ENCODE data around the gene COL21A1. TPM values are rescaled to one million over a fixed set of nuclear protein-coding genes. Genes with fewer than 3 reads are reported as not detected.

The COL21A1 gene
- total RNA-seq, 1 donor = not detected

- Histone ChIP-seq H3K9me3 (ENCODE audit: low read depth, low read length) (no peaks in the 10 kb centered on the region), H3K4me3 (ENCODE audit: low read length) (no peak overlapping the region), H3K27me3 (ENCODE audit: insufficient read depth, low read length) (no peaks in the 10 kb centered on the region), H3K4me1 (ENCODE audit: insufficient read depth, low read length) (no peaks in the 10 kb centered on the region)
These were observed 102.6 kb downstream of the COL21A1 start for GRCh38 chr6:56144538-56145324.

DNA sequence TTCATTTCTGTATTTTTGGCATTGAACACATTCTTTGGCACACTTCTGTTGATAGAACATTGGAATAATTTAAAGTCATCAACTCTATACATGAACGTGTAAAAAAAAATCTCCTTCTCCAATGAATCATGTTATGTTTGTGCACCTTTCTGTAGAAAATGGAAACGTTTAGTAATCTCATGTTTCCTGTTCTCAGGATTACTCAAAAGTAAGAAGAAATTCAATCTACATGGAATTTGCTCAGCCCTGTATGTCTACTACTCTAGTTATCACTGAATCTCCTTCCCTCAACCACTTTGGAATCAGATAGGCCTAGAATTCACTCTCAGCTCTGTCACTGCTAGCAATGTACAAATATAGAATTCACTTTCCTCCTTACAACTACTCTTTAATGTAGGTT is 103.6 kb downstream of the COL21A1 start:
- H3K27me3 ChIP-seq (ENCODE audit: insufficient read depth, low read length) = no peaks in the 10 kb centered on the region
- peaks cover 5% of the 10 kb centered on the region for H3K9me3 ChIP-seq (ENCODE audit: low read depth, low read length)
- no peak overlapping the region for H3K4me3 ChIP-seq (ENCODE audit: low read length)
- no peaks in the 10 kb centered on the region for H3K4me1 ChIP-seq (ENCODE audit: insufficient read depth, low read length)

- Histone ChIP-seq H3K27me3 (ENCODE audit: insufficient read depth, low read length) (no peaks in the 10 kb centered on the region), H3K4me1 (ENCODE audit: insufficient read depth, low read length) (no peaks in the 10 kb centered on the region), H3K9me3 (ENCODE audit: low read depth, low read length) (peaks cover 5% of the 10 kb centered on the region)
These were observed 107.3 kb downstream of the COL21A1 start for GRCh38 chr6:56140090-56140489.

DNA sequence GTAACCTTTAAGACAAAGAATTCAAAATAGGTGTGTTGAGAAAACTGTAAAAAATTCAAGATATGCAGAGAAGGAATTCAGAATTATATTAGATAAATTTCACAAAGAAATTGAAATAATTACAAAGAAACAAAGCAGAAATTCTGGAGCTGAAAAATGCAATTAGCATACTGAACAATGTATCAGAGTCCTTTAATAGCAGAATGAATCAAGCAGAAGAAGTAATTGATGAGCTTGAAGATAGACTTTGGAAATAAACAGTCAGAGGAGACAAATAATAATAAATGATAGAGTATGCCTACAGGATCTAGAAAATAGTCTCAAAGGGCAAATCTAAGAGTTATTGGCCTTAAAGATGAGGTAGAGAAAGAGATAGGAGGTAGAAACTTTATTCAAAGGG is 131.7 kb downstream of the COL21A1 start:
- Histone ChIP-seq H3K27me3 (ENCODE audit: insufficient read depth, low read length) (no peaks in the 10 kb centered on the region), H3K4me1 (ENCODE audit: insufficient read depth, low read length) (no peaks in the 10 kb centered on the region), H3K9me3 (ENCODE audit: low read depth, low read length) (no peaks in the 10 kb centered on the region), H3K4me3 (ENCODE audit: low read length) (no peak overlapping the region)

More at GRCh38 chr6:56140090-56140489, 107.3 kb downstream of the COL21A1 start:
- H3K4me3 ChIP-seq (ENCODE audit: low read length) = no peak overlapping the region

GRCh38 chr6:56109149-56109548 is 138.2 kb downstream of the COL21A1 start:
- H3K27me3 ChIP-seq (ENCODE audit: insufficient read depth, low read length) = no peaks in the 10 kb centered on the region
- H3K9me3 ChIP-seq (ENCODE audit: low read depth, low read length) = no peaks in the 10 kb centered on the region
- no peak overlapping the region for H3K4me3 ChIP-seq (ENCODE audit: low read length)
- H3K4me1 ChIP-seq (ENCODE audit: insufficient read depth, low read length) = no peaks in the 10 kb centered on the region

DNA sequence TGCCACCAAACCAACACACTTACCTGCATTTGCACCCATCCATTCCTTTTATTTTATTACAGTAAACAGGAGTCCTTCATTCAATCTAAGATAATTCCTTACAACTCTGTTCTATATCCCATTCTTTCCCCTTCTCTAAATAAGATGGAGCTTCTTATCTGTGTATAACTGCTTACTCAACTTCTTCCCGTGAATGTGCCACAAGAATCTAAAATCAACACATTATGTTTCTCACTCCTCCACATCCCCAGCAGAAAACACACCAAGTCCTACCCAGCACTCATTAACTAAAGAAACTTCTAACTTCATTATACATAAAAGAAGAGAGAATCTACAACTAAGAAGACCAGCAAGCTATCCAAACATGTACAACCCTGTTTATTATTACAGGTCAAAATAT is 141.1 kb downstream of the COL21A1 start:
- no peaks in the 10 kb centered on the region for H3K27me3 ChIP-seq (ENCODE audit: insufficient read depth, low read length)
- H3K4me3 ChIP-seq (ENCODE audit: low read length) = no peak overlapping the region
- no peaks in the 10 kb centered on the region for H3K9me3 ChIP-seq (ENCODE audit: low read depth, low read length)
- no peaks in the 10 kb centered on the region for H3K4me1 ChIP-seq (ENCODE audit: insufficient read depth, low read length)

DNA sequence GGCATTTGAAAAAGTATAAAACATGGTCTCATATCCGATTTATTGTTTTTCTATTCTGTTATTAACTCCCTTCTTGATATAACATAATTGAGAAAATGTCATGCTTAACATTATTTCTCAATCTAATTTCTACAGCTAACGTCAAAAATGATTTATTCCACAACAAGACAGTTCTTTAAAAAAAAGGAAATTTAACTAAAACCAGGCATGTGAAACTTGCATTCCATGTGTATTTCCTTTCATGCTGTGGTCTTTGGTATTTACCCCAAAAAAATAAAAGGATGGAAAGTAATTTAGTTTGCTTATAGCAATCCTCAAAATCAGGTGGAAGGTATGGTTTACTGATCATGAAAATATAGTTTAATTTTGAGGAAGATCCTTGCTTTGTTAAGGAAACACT is 142.8 kb downstream of the COL21A1 start:
- Histone ChIP-seq H3K9me3 (ENCODE audit: low read depth, low read length) (no peaks in the 10 kb centered on the region), H3K27me3 (ENCODE audit: insufficient read depth, low read length) (no peaks in the 10 kb centered on the region), H3K4me3 (ENCODE audit: low read length) (no peak overlapping the region), H3K4me1 (ENCODE audit: insufficient read depth, low read length) (peaks cover 13% of the 10 kb centered on the region)

DNA sequence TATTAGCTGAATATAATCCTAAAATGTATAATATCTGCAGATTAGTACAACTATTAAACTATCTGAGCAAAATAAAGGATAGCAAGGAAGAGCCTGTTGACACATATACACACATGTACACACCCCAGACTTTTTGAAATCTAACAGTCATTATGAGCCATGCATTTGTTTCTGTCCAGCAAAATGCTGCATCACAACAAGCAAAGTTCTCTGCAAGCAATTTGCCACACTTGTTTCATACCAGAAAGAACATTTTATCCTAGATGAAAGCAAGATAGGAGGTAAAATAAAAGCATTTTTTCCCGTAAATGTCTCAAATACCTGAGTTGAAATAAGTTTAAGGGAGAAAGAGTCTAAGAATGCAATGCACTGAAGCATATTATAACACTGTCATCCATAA is 145.2 kb downstream of the COL21A1 start:
- H3K9me3 ChIP-seq (ENCODE audit: low read depth, low read length) = no peaks in the 10 kb centered on the region
- H3K4me3 ChIP-seq (ENCODE audit: low read length) = no peak overlapping the region
- peaks cover 14% of the 10 kb centered on the region for H3K4me1 ChIP-seq (ENCODE audit: insufficient read depth, low read length)
- H3K27me3 ChIP-seq (ENCODE audit: insufficient read depth, low read length) = no peaks in the 10 kb centered on the region

DNA sequence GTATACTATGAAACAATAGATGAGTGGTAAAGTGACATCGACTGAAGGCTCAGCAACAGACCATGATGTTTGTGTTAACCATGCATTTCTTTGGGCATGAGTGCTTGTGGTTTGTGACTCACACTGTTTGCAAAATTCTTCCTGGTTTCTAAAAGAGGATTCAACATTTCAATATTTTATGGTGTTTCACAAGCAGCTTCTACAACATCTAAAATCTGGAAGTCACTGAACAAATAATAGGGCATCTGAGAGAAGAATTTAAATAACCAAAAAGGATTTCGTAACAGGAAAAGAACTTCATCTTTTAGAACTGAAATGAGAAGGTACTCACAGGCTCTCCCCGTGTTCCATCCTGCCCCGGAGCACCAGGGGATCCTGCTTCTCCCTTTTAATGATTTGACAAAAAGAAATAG is 146.2 kb downstream of the COL21A1 start:
- Histone ChIP-seq H3K4me3 (ENCODE audit: low read length) (no peak overlapping the region), H3K9me3 (ENCODE audit: low read depth, low read length) (no peaks in the 10 kb centered on the region)

GRCh38 chr6:56096946-56097621 is 150.3 kb downstream of the COL21A1 start:
- Histone ChIP-seq H3K27me3 (ENCODE audit: insufficient read depth, low read length) (no peaks in the 10 kb centered on the region), H3K4me1 (ENCODE audit: insufficient read depth, low read length) (peaks cover 35% of the 10 kb centered on the region), H3K4me3 (ENCODE audit: low read length) (no peak overlapping the region), H3K9me3 (ENCODE audit: low read depth, low read length) (no peaks in the 10 kb centered on the region)

More for the DNA sequence above, 146.2 kb downstream of the COL21A1 start:
- H3K27me3 ChIP-seq (ENCODE audit: insufficient read depth, low read length) = no peaks in the 10 kb centered on the region
- H3K4me1 ChIP-seq (ENCODE audit: insufficient read depth, low read length) = peaks cover 14% of the 10 kb centered on the region

DNA sequence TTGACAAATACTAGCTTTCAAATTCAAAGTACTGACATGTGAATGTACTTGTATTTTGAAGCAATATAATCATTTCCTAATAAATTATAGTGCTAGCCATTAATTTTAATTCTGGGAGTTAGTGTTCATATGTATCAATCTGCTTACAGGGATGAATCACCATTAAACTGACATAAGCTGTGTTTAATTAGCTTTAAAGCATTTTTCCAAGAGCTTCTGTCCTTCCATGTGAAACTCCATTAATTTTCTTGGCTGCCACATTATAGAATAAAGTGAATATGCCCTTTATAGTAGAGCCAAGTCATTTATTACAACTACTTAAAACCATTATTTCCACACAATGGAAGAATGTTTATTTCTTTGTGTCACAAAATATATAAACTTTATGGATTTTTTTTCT is 150.8 kb downstream of the COL21A1 start:
- peaks cover 38% of the 10 kb centered on the region for H3K4me1 ChIP-seq (ENCODE audit: insufficient read depth, low read length)
- H3K27me3 ChIP-seq (ENCODE audit: insufficient read depth, low read length) = no peaks in the 10 kb centered on the region

DNA sequence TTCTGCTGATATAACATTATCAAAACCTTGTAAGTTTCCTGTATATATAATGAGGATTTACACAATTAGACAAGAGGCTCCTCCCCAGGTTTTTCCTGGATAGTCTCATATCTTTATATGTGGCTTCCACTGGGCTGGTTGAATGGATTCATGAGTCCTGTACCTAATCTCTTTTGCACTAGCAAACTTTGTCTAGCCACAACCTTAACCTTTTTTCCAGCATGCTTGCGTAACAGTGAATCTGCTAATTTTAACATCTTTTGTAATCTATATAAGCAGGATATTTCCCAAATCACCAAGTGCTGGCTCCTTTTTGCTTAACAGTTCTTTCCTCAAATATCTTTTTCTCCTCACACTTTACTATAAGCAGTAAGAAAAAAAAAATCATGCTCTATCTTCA is 153.6 kb downstream of the COL21A1 start:
- peaks cover 27% of the 10 kb centered on the region for H3K4me1 ChIP-seq (ENCODE audit: insufficient read depth, low read length)
- no peak overlapping the region for H3K4me3 ChIP-seq (ENCODE audit: low read length)
- H3K27me3 ChIP-seq (ENCODE audit: insufficient read depth, low read length) = no peaks in the 10 kb centered on the region
- no peaks in the 10 kb centered on the region for H3K9me3 ChIP-seq (ENCODE audit: low read depth, low read length)

More for the DNA sequence above, 150.8 kb downstream of the COL21A1 start:
- Histone ChIP-seq H3K4me3 (ENCODE audit: low read length) (no peak overlapping the region), H3K9me3 (ENCODE audit: low read depth, low read length) (no peaks in the 10 kb centered on the region)

DNA sequence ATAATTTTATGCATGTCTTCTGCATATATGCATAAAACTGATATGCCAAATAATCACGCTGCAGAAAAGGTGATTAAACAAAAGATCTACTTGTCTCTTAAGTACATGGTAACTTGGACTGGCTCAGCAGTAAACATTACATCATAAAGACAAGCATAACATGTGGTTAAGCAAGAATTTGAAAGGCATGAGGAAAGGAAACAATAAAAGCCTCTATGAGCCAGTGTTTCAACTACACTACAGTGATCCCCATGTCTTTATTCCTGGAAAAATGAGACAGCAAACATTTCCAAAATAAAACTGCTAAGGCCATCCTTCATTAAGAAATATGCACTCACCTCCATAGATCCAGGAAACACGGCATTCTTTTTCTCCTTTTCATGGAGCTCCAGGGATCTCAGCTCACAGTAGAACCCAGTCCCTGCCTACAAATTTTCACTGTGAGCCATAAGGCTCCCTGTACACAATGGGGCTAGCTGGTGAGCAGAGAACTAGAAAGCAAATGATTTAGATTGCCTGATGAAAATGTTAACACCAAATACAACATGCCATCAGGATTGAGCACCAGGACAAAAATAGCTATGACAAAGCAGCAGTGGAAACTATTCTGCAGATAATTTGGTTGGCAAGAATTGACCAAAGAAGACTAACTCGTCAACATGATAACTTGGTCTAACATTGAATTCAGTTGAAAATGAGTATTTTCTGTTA is 156.1 kb downstream of the COL21A1 start:
- Histone ChIP-seq H3K4me1 (ENCODE audit: insufficient read depth, low read length) (peaks cover 34% of the 10 kb centered on the region), H3K9me3 (ENCODE audit: low read depth, low read length) (no peaks in the 10 kb centered on the region), H3K27me3 (ENCODE audit: insufficient read depth, low read length) (no peaks in the 10 kb centered on the region), H3K4me3 (ENCODE audit: low read length) (no peak overlapping the region)

GRCh38 chr6:56088641-56089040 is 158.7 kb downstream of the COL21A1 start:
- H3K27me3 ChIP-seq (ENCODE audit: insufficient read depth, low read length) = no peaks in the 10 kb centered on the region
- H3K4me3 ChIP-seq (ENCODE audit: low read length) = no peak overlapping the region
- H3K4me1 ChIP-seq (ENCODE audit: insufficient read depth, low read length) = peaks cover 16% of the 10 kb centered on the region
- H3K9me3 ChIP-seq (ENCODE audit: low read depth, low read length) = no peaks in the 10 kb centered on the region

GRCh38 chr6:56087421-56087820 is 160.0 kb downstream of the COL21A1 start:
- Histone ChIP-seq H3K4me3 (ENCODE audit: low read length) (no peak overlapping the region), H3K4me1 (ENCODE audit: insufficient read depth, low read length) (peaks cover 13% of the 10 kb centered on the region), H3K9me3 (ENCODE audit: low read depth, low read length) (no peaks in the 10 kb centered on the region), H3K27me3 (ENCODE audit: insufficient read depth, low read length) (no peaks in the 10 kb centered on the region)
